ENCODE measurements around the gene CYP4F3. TPM values are rescaled to one million over a fixed set of nuclear protein-coding genes. Genes with fewer than 3 reads are reported as not detected.
"Not testable (repeated sequence)": the region's sequence is repeated elsewhere in the genome, so short reads cannot be mapped to it uniquely, and the experiment has no call there.

The CYP4F3 gene
- total RNA-seq, 1 donor, result not detected

GRCh38 chr19:15644816-15645215 is 4.1 kb downstream of the CYP4F3 start:
- Histone ChIP-seq H3K9me3 (ENCODE audit: low read depth, low read length) (no peaks in the 10 kb centered on the region), H3K4me3 (ENCODE audit: insufficient read depth, low read length) (no peak overlapping the region)
- no peak for DNase-seq (ENCODE audit: insufficient read length, low spot score, missing footprints)

DNA sequence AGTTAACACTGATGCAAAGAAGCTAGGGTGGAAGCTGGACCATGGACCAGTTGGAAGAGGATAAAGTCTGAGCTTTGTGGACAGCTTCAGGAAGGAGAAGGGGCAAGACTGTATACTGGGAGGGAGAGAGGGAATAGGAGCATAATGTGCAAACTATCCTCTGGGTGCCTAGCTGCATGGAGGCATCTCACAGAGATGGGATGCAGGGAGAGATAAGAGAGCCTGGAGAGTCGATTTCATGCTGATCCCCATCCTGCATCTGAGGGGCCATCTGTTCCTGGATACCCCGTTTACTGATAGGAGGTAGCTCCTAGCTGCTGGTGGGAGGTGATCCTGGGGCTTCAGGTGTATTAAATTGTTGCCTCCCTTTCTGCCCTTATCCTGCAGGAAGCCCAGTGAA is 8.8 kb downstream of the CYP4F3 start:
- H3K27ac ChIP-seq (ENCODE audit: low read depth, low read length), result no peak overlapping the region
- no peaks in the 10 kb centered on the region for H3K9me3 ChIP-seq (ENCODE audit: low read depth, low read length)
- no peaks in the 10 kb centered on the region for H3K36me3 ChIP-seq (ENCODE audit: insufficient read depth, low read length)
- H3K4me2 ChIP-seq (ENCODE audit: insufficient read depth, low read length), result no peak overlapping the region
- no peaks in the 10 kb centered on the region for H4K20me1 ChIP-seq (ENCODE audit: insufficient read depth, low read length)
- H3K4me1 ChIP-seq (ENCODE audit: insufficient read depth, low read length), result no peaks in the 10 kb centered on the region
- no peak overlapping the region for H2AFZ ChIP-seq (ENCODE audit: low read length)
- no peaks in the 10 kb centered on the region for H3K27me3 ChIP-seq (ENCODE audit: insufficient read depth, low read length)
- H3K4me3 ChIP-seq (ENCODE audit: insufficient read depth, low read length), result no peak overlapping the region
- H3K79me2 ChIP-seq (ENCODE audit: insufficient read depth, low read length), result no peaks in the 10 kb centered on the region
- no peak for TF ChIP-seq CTCF (IDR thresholded peaks at IDR 0.05; ENCODE audit: extremely low read depth, low read depth, low read length)
- DNase-seq (ENCODE audit: insufficient read length, low spot score, missing footprints), result no peak

More at GRCh38 chr19:15644816-15645215, 4.1 kb downstream of the CYP4F3 start:
- no peaks in the 10 kb centered on the region for H3K4me1 ChIP-seq (ENCODE audit: insufficient read depth, low read length)
- no peak overlapping the region for H3K4me2 ChIP-seq (ENCODE audit: insufficient read depth, low read length)
- no peak overlapping the region for H3K27ac ChIP-seq (ENCODE audit: low read depth, low read length)
- no peak overlapping the region for H2AFZ ChIP-seq (ENCODE audit: low read length)
- no peaks in the 10 kb centered on the region for H4K20me1 ChIP-seq (ENCODE audit: insufficient read depth, low read length)
- TF ChIP-seq CTCF (IDR thresholded peaks at IDR 0.05; ENCODE audit: extremely low read depth, low read depth, low read length), result no peak
- H3K36me3 ChIP-seq (ENCODE audit: insufficient read depth, low read length), result no peaks in the 10 kb centered on the region
- H3K27me3 ChIP-seq (ENCODE audit: insufficient read depth, low read length), result no peaks in the 10 kb centered on the region
- H3K79me2 ChIP-seq (ENCODE audit: insufficient read depth, low read length), result no peaks in the 10 kb centered on the region

- H2AFZ ChIP-seq (ENCODE audit: low read length); H4K20me1 ChIP-seq (ENCODE audit: insufficient read depth, low read length); H3K4me1 ChIP-seq (ENCODE audit: insufficient read depth, low read length); H3K79me2 ChIP-seq (ENCODE audit: insufficient read depth, low read length); H3K36me3 ChIP-seq (ENCODE audit: insufficient read depth, low read length); H3K27me3 ChIP-seq (ENCODE audit: insufficient read depth, low read length); H3K4me3 ChIP-seq (ENCODE audit: insufficient read depth, low read length); H3K27ac ChIP-seq (ENCODE audit: low read depth, low read length); H3K9me3 ChIP-seq (ENCODE audit: low read depth, low read length); DNase-seq (ENCODE audit: insufficient read length, low spot score, missing footprints); H3K4me2 ChIP-seq (ENCODE audit: insufficient read depth, low read length): not testable (repeated sequence)
These were observed 9.4 kb downstream of the CYP4F3 start for GRCh38 chr19:15650123-15650522.

- H3K9me3 ChIP-seq (ENCODE audit: low read depth, low read length), result no peaks in the 10 kb centered on the region
These were observed 11.1 kb downstream of the CYP4F3 start for GRCh38 chr19:15651791-15652190.

More at GRCh38 chr19:15651791-15652190, 11.1 kb downstream of the CYP4F3 start:
- no peaks in the 10 kb centered on the region for H4K20me1 ChIP-seq (ENCODE audit: insufficient read depth, low read length)
- H3K27me3 ChIP-seq (ENCODE audit: insufficient read depth, low read length), result no peaks in the 10 kb centered on the region
- H3K36me3 ChIP-seq (ENCODE audit: insufficient read depth, low read length), result no peaks in the 10 kb centered on the region
- no peak for DNase-seq (ENCODE audit: insufficient read length, low spot score, missing footprints)
- no peaks in the 10 kb centered on the region for H3K4me1 ChIP-seq (ENCODE audit: insufficient read depth, low read length)
- H3K4me3 ChIP-seq (ENCODE audit: insufficient read depth, low read length), result no peak overlapping the region
- no peaks in the 10 kb centered on the region for H3K79me2 ChIP-seq (ENCODE audit: insufficient read depth, low read length)
- no peak for TF ChIP-seq CTCF (IDR thresholded peaks at IDR 0.05; ENCODE audit: extremely low read depth, low read depth, low read length)
- H3K4me2 ChIP-seq (ENCODE audit: insufficient read depth, low read length), result no peak overlapping the region
- H2AFZ ChIP-seq (ENCODE audit: low read length), result no peak overlapping the region
- no peak overlapping the region for H3K27ac ChIP-seq (ENCODE audit: low read depth, low read length)
